Fibroblast of lung (primary cell): Measurements from ENCODE around the gene MRTO4.

Experiments
- EZH2 ChIP-seq: IDR thresholded peaks from 2 replicates; pipeline ENCODE4 v1.5.1; 2012; ENCODE audit warnings: low read length, control low read depth, mild to moderate bottlenecking; ENCODE audit errors: missing control alignments
- TF ChIP-seq, protein P1 (sequence below), 2 donors: IDR thresholded peaks in 1 of 2; conservative IDR thresholded peaks in 1 of 2; 1 replicate in 1 of 2; 2 replicates in 1 of 2; pipeline ENCODE4 v1.5.1; 2011 to 2012; ENCODE audit warnings: low read length in 2 of 2, control low read depth in 1 of 2, inconsistent platforms in 1 of 2, low read depth in 1 of 2, mild to moderate bottlenecking in 1 of 2

DNA sequence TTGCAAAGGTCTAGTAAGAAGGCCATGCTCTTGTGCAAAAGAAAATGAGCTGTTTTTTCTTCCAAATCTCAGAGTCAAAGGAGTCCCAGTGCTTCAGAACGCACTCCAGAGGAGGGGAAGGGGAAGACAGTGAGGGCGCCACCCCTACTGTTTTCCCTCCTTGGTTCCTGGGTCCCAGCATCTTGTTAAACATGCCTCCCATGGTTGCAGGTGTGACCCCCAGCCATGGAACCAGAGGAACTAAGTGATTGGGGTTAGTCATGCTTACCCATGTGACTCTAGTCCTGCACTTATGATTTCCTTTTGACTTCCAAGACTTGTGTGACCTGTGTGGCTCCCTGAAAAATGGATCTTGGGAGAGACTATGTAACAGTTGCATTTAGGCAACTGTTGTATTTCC lies 43.0 kb downstream of the MRTO4 start:
- TF ChIP-seq EZH2, result no peak
- TF ChIP-seq, protein P1, sequence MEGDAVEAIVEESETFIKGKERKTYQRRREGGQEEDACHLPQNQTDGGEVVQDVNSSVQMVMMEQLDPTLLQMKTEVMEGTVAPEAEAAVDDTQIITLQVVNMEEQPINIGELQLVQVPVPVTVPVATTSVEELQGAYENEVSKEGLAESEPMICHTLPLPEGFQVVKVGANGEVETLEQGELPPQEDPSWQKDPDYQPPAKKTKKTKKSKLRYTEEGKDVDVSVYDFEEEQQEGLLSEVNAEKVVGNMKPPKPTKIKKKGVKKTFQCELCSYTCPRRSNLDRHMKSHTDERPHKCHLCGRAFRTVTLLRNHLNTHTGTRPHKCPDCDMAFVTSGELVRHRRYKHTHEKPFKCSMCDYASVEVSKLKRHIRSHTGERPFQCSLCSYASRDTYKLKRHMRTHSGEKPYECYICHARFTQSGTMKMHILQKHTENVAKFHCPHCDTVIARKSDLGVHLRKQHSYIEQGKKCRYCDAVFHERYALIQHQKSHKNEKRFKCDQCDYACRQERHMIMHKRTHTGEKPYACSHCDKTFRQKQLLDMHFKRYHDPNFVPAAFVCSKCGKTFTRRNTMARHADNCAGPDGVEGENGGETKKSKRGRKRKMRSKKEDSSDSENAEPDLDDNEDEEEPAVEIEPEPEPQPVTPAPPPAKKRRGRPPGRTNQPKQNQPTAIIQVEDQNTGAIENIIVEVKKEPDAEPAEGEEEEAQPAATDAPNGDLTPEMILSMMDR (conservative IDR thresholded peaks at IDR 0.05 in 1 of 2, IDR thresholded peaks at IDR 0.05 in 1 of 2; ENCODE audit: low read depth in 1 of 2, low read length in 2 of 2), result no peak
